HepG2 (cell line): ENCODE results near the gene FALEC. TPM values are rescaled to one million over a fixed set of nuclear protein-coding genes. Genes with fewer than 3 reads are reported as not detected.
A peak's percentile ranks its signal among the peaks of the same experiment; 100 is the strongest.

Source experiments
- RBM39 ChIP-seq: fragments of 200-400 bp; formaldehyde crosslinking; IDR thresholded peaks from one replicate; pipeline ENCODE4 v1.6.1; 2018; ENCODE audit warnings: antibody characterized with exemption, mild to moderate bottlenecking, low read depth, low read length; ENCODE audit not compliant: poor library complexity, severe bottlenecking
- REXO4 ChIP-seq: sonication (generic); formaldehyde crosslinking; IDR thresholded peaks from 2 replicates; pipeline ENCODE4 v1.8.0; 2022; ENCODE audit warnings: missing genetic modification reagents, mild to moderate bottlenecking, borderline replicate concordance
- RFX5 ChIP-seq: IDR thresholded peaks from 2 replicates; pipeline ENCODE4 v1.6.1; 2011; ENCODE audit warnings: low read depth, low read length, improper control_type of control experiment
- SIN3A ChIP-seq: IDR thresholded peaks from 2 replicates; pipeline ENCODE4 v1.6.1; 2011; ENCODE audit warnings: low read depth, mild to moderate bottlenecking, control low read depth, low read length, borderline replicate concordance
- SNRNP70 ChIP-seq: fragments of 200-400 bp; formaldehyde crosslinking; IDR thresholded peaks from 2 replicates; pipeline ENCODE4 v1.6.1; 2017; ENCODE audit warnings: mild to moderate bottlenecking, low read depth, low read length, moderate library complexity
- TARDBP ChIP-seq: sonication (generic); formaldehyde crosslinking; IDR thresholded peaks from 2 replicates; pipeline ENCODE4 v1.8.0; 2022; ENCODE audit warnings: mild to moderate bottlenecking, missing genetic modification reagents
- WIZ ChIP-seq: sonication (generic); formaldehyde crosslinking; IDR thresholded peaks from 2 replicates; pipeline ENCODE4 v1.5.1; 2020; ENCODE audit warnings: mild to moderate bottlenecking, missing genetic modification reagents
- ZBTB42 ChIP-seq: sonication (generic); formaldehyde crosslinking; IDR thresholded peaks from 2 replicates; pipeline ENCODE4 v1.5.0; 2020; ENCODE audit warnings: mild to moderate bottlenecking, missing genetic modification reagents
- ZNF614 ChIP-seq: IDR thresholded peaks from 2 replicates; pipeline ENCODE4 v1.6.1; 2018; ENCODE audit warnings: missing biosample characterization, missing genetic modification reagents, inconsistent platforms, borderline replicate concordance
- ZNF619 ChIP-seq: sonication (generic); formaldehyde crosslinking; IDR thresholded peaks from 2 replicates; pipeline ENCODE4 v1.4.0; 2020; ENCODE audit warnings: mild to moderate bottlenecking, missing genetic modification reagents
- ZNF660 ChIP-seq: sonication (generic); formaldehyde crosslinking; IDR thresholded peaks from 2 replicates; pipeline ENCODE4 v1.5.1; 2020; ENCODE audit warnings: mild to moderate bottlenecking, low read depth, missing genetic modification reagents, borderline replicate concordance
- polyA plus RNA-seq, 8 experiments: library from polyadenylated mRNA; depleted of rRNA in 3 of 8; stranded (reverse) in 7 of 8; unstranded in 1 of 8; fragments of >200 nt; fragmentation: Illumina TruSeq in 4 of 8; extraction: Trizol in 4 of 8; gene quantifications; 2 replicates each; pipeline versions ENCODE4 v1.2.1 to v1.2.3, GENCODE V29; 2011 to 2016; ENCODE audit warnings: low read depth in 4 of 8, missing spikeins in 1 of 8, mixed read lengths in 1 of 8; ENCODE audit not compliant: insufficient read depth in 1 of 8
- total RNA-seq, 5 experiments: library from RNA; depleted of rRNA; stranded (reverse); fragments of >200 nt; fragmentation: Illumina TruSeq; extraction: Trizol; gene quantifications; 2 replicates each; pipeline ENCODE4 v1.2.3, GENCODE V29; 2016; ENCODE audit warnings: low read depth in 1 of 5
- TF ChIP-seq, protein P1 (sequence below), 2 experiments: sonication (generic) in 1 of 2; formaldehyde crosslinking in 1 of 2; IDR thresholded peaks; 2 replicates each; pipeline versions ENCODE4 v1.4.0 to v1.6.1; 2018 to 2020; ENCODE audit warnings: missing genetic modification reagents in 2 of 2, borderline replicate concordance in 1 of 2, low read depth in 1 of 2, mild to moderate bottlenecking in 1 of 2, missing biosample characterization in 1 of 2
- TF ChIP-seq, protein P2 (sequence below): IDR thresholded peaks from 2 replicates; pipeline ENCODE4 v1.6.1; 2016; ENCODE audit warnings: low read depth, missing genetic modification reagents, missing compliant biosample characterization
- TF ChIP-seq, protein P3 (sequence below): sonication (generic); formaldehyde crosslinking; IDR thresholded peaks from 2 replicates; pipeline ENCODE4 v1.8.0; 2022; ENCODE audit warnings: missing genetic modification reagents, mild to moderate bottlenecking, moderate library complexity, borderline replicate concordance
- TF ChIP-seq, protein P4 (sequence below): sonication (generic); formaldehyde crosslinking; IDR thresholded peaks from 2 replicates; pipeline ENCODE4 v1.8.1; 2023; ENCODE audit warnings: mild to moderate bottlenecking, inconsistent platforms, moderate library complexity, missing genetic modification reagents, borderline replicate concordance

FALEC gene
- total and polyA plus RNA-seq, 2 of the 13 experiments (the other 11 are each of a cell fraction or from before 2014, with no cell fraction given), result 0.33 to 0.71 TPM

DNA sequence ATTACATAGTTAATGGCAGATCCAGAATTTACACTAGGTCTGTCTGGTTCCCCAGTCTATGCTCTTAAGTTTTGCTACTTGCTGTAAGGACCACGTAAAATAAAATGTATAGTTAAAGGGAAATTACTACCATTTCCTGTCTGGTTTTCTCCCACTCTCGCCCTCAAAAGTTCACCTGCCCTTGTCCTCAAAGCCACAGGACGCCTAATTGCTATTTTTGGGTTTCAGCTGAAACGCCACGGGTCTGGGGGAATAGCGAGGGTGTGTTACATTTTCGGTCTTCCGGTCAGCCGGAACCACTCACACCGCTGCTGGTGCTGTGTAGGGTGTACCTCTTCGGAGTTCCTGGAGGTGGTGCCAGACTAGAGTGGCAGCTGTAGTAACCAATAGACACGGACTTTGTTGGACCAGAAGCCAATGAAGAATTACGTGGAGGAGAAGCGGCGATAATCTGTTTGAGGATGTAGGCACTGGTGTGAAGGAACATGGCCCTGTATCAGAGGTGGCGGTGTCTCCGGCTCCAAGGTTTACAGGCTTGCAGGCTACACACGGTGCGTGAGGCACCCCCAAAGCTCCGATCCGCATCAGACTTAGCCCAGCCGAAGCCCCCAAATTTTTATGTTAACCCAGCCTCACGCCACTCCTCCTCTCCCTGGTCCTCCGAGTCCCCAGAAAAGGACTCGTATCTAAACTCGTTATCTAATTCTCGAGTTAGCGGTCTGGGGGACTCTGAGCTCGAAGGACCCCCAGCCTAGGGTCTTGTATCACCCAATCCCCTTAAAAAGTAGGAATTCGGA, 28.4 kb upstream of the FALEC start, which contains the start of gene TARS2 (continued):
- TF ChIP-seq, protein P1, sequence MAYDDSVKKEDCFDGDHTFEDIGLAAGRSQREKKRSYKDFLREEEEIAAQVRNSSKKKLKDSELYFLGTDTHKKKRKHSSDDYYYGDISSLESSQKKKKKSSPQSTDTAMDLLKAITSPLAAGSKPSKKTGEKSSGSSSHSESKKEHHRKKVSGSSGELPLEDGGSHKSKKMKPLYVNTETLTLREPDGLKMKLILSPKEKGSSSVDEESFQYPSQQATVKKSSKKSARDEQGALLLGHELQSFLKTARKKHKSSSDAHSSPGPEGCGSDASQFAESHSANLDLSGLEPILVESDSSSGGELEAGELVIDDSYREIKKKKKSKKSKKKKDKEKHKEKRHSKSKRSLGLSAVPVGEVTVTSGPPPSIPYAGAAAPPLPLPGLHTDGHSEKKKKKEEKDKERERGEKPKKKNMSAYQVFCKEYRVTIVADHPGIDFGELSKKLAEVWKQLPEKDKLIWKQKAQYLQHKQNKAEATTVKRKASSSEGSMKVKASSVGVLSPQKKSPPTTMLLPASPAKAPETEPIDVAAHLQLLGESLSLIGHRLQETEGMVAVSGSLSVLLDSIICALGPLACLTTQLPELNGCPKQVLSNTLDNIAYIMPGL (CRISPR knock-in tag; IDR thresholded peaks at IDR 0.05; ENCODE audit: borderline replicate concordance in 1 of 2, low read depth in 1 of 2), result peak; percentile 87 to 94
- no peak for TF ChIP-seq ZBTB42 (CRISPR knock-in tag)
- no peak for TF ChIP-seq ZNF660 (CRISPR knock-in tag)
- peak; percentile 84; the same call in 1 of the 2 replicates for TF ChIP-seq SIN3A
- peak; percentile 79; the same call in 1 of the 2 replicates for TF ChIP-seq ZNF614 (CRISPR knock-in tag)
- peak; percentile 96 for TF ChIP-seq TARDBP
- TF ChIP-seq, protein P2, sequence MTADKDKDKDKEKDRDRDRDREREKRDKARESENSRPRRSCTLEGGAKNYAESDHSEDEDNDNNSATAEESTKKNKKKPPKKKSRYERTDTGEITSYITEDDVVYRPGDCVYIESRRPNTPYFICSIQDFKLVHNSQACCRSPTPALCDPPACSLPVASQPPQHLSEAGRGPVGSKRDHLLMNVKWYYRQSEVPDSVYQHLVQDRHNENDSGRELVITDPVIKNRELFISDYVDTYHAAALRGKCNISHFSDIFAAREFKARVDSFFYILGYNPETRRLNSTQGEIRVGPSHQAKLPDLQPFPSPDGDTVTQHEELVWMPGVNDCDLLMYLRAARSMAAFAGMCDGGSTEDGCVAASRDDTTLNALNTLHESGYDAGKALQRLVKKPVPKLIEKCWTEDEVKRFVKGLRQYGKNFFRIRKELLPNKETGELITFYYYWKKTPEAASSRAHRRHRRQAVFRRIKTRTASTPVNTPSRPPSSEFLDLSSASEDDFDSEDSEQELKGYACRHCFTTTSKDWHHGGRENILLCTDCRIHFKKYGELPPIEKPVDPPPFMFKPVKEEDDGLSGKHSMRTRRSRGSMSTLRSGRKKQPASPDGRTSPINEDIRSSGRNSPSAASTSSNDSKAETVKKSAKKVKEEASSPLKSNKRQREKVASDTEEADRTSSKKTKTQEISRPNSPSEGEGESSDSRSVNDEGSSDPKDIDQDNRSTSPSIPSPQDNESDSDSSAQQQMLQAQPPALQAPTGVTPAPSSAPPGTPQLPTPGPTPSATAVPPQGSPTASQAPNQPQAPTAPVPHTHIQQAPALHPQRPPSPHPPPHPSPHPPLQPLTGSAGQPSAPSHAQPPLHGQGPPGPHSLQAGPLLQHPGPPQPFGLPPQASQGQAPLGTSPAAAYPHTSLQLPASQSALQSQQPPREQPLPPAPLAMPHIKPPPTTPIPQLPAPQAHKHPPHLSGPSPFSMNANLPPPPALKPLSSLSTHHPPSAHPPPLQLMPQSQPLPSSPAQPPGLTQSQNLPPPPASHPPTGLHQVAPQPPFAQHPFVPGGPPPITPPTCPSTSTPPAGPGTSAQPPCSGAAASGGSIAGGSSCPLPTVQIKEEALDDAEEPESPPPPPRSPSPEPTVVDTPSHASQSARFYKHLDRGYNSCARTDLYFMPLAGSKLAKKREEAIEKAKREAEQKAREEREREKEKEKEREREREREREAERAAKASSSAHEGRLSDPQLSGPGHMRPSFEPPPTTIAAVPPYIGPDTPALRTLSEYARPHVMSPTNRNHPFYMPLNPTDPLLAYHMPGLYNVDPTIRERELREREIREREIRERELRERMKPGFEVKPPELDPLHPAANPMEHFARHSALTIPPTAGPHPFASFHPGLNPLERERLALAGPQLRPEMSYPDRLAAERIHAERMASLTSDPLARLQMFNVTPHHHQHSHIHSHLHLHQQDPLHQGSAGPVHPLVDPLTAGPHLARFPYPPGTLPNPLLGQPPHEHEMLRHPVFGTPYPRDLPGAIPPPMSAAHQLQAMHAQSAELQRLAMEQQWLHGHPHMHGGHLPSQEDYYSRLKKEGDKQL (CRISPR knock-in tag), result no peak
- TF ChIP-seq, protein P3, sequence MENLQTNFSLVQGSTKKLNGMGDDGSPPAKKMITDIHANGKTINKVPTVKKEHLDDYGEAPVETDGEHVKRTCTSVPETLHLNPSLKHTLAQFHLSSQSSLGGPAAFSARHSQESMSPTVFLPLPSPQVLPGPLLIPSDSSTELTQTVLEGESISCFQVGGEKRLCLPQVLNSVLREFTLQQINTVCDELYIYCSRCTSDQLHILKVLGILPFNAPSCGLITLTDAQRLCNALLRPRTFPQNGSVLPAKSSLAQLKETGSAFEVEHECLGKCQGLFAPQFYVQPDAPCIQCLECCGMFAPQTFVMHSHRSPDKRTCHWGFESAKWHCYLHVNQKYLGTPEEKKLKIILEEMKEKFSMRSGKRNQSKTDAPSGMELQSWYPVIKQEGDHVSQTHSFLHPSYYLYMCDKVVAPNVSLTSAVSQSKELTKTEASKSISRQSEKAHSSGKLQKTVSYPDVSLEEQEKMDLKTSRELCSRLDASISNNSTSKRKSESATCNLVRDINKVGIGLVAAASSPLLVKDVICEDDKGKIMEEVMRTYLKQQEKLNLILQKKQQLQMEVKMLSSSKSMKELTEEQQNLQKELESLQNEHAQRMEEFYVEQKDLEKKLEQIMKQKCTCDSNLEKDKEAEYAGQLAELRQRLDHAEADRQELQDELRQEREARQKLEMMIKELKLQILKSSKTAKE (CRISPR knock-in tag), result no peak
- TF ChIP-seq RBM39, result no peak
- TF ChIP-seq WIZ, result no peak
- peak; percentile 79 for TF ChIP-seq ZNF619 (CRISPR knock-in tag)
- no peak for TF ChIP-seq REXO4
- no peak for TF ChIP-seq SNRNP70
- TF ChIP-seq, protein P4, sequence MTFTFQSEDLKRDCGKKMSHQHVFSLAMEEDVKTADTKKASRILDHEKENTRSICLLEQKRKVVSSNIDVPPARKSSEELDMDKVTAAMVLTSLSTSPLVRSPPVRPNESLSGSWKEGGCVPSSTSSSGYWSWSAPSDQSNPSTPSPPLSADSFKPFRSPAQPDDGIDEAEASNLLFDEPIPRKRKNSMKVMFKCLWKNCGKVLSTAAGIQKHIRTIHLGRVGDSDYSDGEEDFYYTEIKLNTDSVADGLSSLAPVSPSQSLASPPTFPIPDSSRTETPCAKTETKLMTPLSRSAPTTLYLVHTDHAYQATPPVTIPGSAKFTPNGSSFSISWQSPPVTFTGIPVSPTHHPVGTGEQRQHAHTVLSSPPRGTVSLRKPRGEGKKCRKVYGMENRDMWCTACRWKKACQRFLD, result 0 out of 2 replicates have a peak, but pooled peaks have one; percentile 21
- TF ChIP-seq RFX5, result no peak
